ENCODE data around the gene OVCH2. TPM values are rescaled to one million over a fixed set of nuclear protein-coding genes. Genes with fewer than 3 reads are reported as not detected.
"Not testable (repeated sequence)": the region's sequence is repeated elsewhere in the genome, so short reads cannot be mapped to it uniquely, and the experiment has no call there.

Gene OVCH2
- not detected in 2 replicates for total RNA-seq

- DNase-seq (ENCODE audit: low read depth in 2 of 2): no peak
These were observed at the start of gene OVCH2 for GRCh38 chr11:7706377-7706776. Gene OVCH2 (minus strand): TSS chr11:7706477. CDS start chr11:7706394, 83 bp downstream.

- DNase-seq (ENCODE audit: low read depth in 2 of 2): no peak
These were observed 43.2 kb upstream of the OVCH2 start for GRCh38 chr11:7749456-7749855.

- DNase-seq (ENCODE audit: low read depth in 2 of 2): not testable (repeated sequence)
These were observed 28.5 kb upstream of the OVCH2 start for GRCh38 chr11:7734767-7735166.

- no peak for DNase-seq (ENCODE audit: low read depth in 2 of 2)
These were observed 8.5 kb upstream of the OVCH2 start for GRCh38 chr11:7714786-7715185.

GRCh38 chr11:7703740-7704139, 2.5 kb downstream of the OVCH2 start:
- no peak for DNase-seq (ENCODE audit: low read depth in 2 of 2)

- no peak for DNase-seq (ENCODE audit: low read depth in 2 of 2)
These were observed 9.9 kb downstream of the OVCH2 start for GRCh38 chr11:7696424-7696823.

GRCh38 chr11:7694235-7694634, 12.0 kb downstream of the OVCH2 start:
- no peak for DNase-seq (ENCODE audit: low read depth in 2 of 2)

GRCh38 chr11:7692426-7692825, 13.9 kb downstream of the OVCH2 start:
- no peak for DNase-seq (ENCODE audit: low read depth in 2 of 2)

- no peak for DNase-seq (ENCODE audit: low read depth in 2 of 2)
These were observed 14.4 kb downstream of the OVCH2 start for GRCh38 chr11:7691759-7692350.

- peak in 1 of 2 donors; percentile 28 for DNase-seq (ENCODE audit: low read depth in 2 of 2)
These were observed 15.6 kb downstream of the OVCH2 start for GRCh38 chr11:7690648-7691047.

- DNase-seq (ENCODE audit: low read depth in 2 of 2): no peak
These were observed 17.0 kb downstream of the OVCH2 start for GRCh38 chr11:7689239-7689638.

GRCh38 chr11:7688238-7688826, 17.9 kb downstream of the OVCH2 start:
- DNase-seq (ENCODE audit: low read depth in 2 of 2): peak; percentile 3 to 42

GRCh38 chr11:7687386-7687785, 18.9 kb downstream of the OVCH2 start:
- DNase-seq (ENCODE audit: low read depth in 2 of 2): no peak

- DNase-seq (ENCODE audit: low read depth in 2 of 2): no peak
These were observed 19.5 kb downstream of the OVCH2 start for GRCh38 chr11:7686761-7687160.

- DNase-seq (ENCODE audit: low read depth in 2 of 2): no peak
These were observed 22.7 kb downstream of the OVCH2 start for GRCh38 chr11:7683571-7683970.

GRCh38 chr11:7677796-7678201, 28.5 kb downstream of the OVCH2 start:
- DNase-seq (ENCODE audit: low read depth in 2 of 2): no peak

- no peak for DNase-seq (ENCODE audit: low read depth in 2 of 2)
These were observed 29.2 kb downstream of the OVCH2 start for GRCh38 chr11:7677071-7677470.

- DNase-seq (ENCODE audit: low read depth in 2 of 2): no peak
These were observed 30.6 kb downstream of the OVCH2 start for GRCh38 chr11:7675631-7676030.

- no peak for DNase-seq (ENCODE audit: low read depth in 2 of 2)
These were observed 32.4 kb downstream of the OVCH2 start for GRCh38 chr11:7673724-7674434.

GRCh38 chr11:7672960-7673723, 33.1 kb downstream of the OVCH2 start, which contains the start of gene CYB5R2:
Gene CYB5R2 (minus strand): TSS chr11:7673500. CDS start chr11:7672825, 675 bp downstream.
- no peak for DNase-seq (ENCODE audit: low read depth in 2 of 2)

- no peak for DNase-seq (ENCODE audit: low read depth in 2 of 2)
These were observed 33.9 kb downstream of the OVCH2 start for GRCh38 chr11:7672276-7672959.

Data from dermis microvascular lymphatic vessel endothelial cell (primary cell).